Chondrocyte (in vitro differentiated cells): ENCODE data around the gene HECTD1. TPM values are rescaled to one million over a fixed set of nuclear protein-coding genes. Genes with fewer than 3 reads are reported as not detected.
A peak's percentile ranks its signal among the peaks of the same experiment; 100 is the strongest.

Source experiments
- DNase-seq: peaks from one replicate; pipeline ENCODE4 v3.0.0; 2021; ENCODE audit warnings: mixed read lengths, low spot score
- H3K27ac Mint-ChIP-seq: one replicate; pipeline ENCODE4 v1.8.0; 2021; ENCODE audit warnings: mild to moderate bottlenecking, moderate library complexity, mixed read lengths; ENCODE audit not compliant: unreplicated experiment
- H3K27me3 Mint-ChIP-seq: 2 replicates; pipeline ENCODE4 v1.8.0; 2021; ENCODE audit warnings: low read depth, mixed read lengths
- H3K36me3 Mint-ChIP-seq: 2 replicates; pipeline ENCODE4 v1.8.0; 2021; ENCODE audit warnings: low read depth, mixed read lengths
- H3K4me1 Mint-ChIP-seq: 2 replicates; pipeline ENCODE4 v1.8.0; 2021; ENCODE audit warnings: low read depth, mild to moderate bottlenecking, mixed read lengths
- H3K4me3 Mint-ChIP-seq: one replicate; pipeline ENCODE4 v1.8.0; 2021; ENCODE audit warnings: mild to moderate bottlenecking, moderate library complexity, mixed read lengths; ENCODE audit not compliant: unreplicated experiment
- H3K9me3 Mint-ChIP-seq: 2 replicates; pipeline ENCODE4 v1.8.0; 2021; ENCODE audit warnings: low read depth, mixed read lengths
- total RNA-seq: library from RNA; stranded (reverse); gene quantifications from 3 replicates; pipeline ENCODE4 v1.2.1, GENCODE V29; 2021
- TF ChIP-seq, protein P1 (sequence below): fragments of 200-600 bp; sonication (generic); IDR thresholded peaks from 2 replicates; pipeline ENCODE4 v1.5.0; 2021; ENCODE audit warnings: antibody characterized with exemption, mild to moderate bottlenecking, moderate library complexity

HECTD1 gene
- total RNA-seq, 1 donor from 2014 or later, result 142 TPM

DNA sequence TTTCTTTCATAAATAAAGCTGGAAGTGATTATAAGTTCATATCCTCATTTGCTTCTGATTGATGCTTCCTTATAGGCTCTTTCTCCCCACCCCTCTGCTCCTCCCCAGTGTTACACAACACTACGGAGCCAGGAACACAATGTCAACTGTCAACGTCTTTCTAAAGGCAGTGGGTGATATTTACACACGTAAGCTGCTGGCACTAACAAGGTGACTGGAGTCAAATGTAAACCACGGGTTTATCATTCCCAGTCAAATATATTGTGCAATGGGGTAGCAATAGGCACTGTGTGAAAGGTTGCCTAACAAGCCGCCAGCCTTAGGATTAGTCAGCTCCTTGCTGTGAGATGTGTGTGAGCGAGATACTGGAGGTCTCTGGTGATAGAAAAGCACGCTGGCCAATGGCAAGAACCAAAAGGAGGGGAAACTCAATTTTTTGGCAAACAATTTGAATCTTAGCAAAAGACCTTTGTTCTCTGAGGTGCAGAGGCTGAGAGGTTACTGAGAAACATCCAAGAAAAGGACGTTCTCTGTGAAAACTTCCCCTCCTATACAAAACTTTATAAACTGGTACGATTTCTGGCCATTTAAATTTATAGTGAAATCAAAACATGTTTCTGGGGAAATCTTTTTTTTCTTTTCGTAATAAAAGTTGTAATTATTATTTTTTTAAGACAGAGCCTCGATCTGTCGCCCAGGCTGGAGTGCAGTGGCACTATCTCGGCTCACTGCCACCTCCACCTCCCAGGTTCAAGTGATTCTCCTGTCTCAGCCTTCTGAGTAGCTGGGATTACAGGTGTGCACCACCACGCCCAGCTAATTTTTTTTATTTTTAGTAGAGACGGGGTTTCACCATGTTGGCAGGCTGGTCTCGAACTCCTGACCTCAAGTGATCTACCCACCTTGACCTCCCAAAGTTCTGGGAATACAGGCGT is 22.3 kb upstream of the HECTD1 start:
- no peaks in the 10 kb centered on the region for H3K36me3 Mint-ChIP-seq
- H3K9me3 Mint-ChIP-seq, result no peaks in the 10 kb centered on the region
- DNase-seq, result no peak
- TF ChIP-seq, protein P1, sequence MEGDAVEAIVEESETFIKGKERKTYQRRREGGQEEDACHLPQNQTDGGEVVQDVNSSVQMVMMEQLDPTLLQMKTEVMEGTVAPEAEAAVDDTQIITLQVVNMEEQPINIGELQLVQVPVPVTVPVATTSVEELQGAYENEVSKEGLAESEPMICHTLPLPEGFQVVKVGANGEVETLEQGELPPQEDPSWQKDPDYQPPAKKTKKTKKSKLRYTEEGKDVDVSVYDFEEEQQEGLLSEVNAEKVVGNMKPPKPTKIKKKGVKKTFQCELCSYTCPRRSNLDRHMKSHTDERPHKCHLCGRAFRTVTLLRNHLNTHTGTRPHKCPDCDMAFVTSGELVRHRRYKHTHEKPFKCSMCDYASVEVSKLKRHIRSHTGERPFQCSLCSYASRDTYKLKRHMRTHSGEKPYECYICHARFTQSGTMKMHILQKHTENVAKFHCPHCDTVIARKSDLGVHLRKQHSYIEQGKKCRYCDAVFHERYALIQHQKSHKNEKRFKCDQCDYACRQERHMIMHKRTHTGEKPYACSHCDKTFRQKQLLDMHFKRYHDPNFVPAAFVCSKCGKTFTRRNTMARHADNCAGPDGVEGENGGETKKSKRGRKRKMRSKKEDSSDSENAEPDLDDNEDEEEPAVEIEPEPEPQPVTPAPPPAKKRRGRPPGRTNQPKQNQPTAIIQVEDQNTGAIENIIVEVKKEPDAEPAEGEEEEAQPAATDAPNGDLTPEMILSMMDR, result no peak
- peak overlapping the region; percentile 80 for H3K27ac Mint-ChIP-seq
- H3K4me3 Mint-ChIP-seq, result peak overlapping the region; percentile 50
- no peaks in the 10 kb centered on the region for H3K27me3 Mint-ChIP-seq
- H3K4me1 Mint-ChIP-seq, result peaks cover 6% of the 10 kb centered on the region

DNA sequence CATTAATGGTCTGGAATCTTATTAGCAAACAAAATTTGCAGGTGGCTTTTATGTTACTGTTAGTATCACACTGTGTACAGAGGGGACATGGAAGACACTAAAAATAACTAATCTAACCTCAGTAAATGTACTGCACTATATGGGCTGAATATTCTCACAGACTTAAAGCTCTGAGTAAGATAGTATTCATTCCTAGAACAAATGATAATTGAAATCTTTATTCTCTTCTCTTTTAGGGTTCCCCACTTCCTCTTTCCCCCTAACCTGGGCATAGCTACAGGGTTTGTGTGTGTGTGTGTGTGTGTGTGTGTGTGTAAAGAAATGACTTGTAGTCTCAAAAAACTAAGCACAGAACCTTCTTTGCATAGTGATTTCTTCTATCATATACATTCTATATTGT is 21.4 kb upstream of the HECTD1 start:
- TF ChIP-seq, protein P1, result no peak
- Mint-ChIP-seq H3K9me3 (no peaks in the 10 kb centered on the region), H3K4me1 (peaks cover 6% of the 10 kb centered on the region), H3K27ac (no peak overlapping the region), H3K36me3 (no peaks in the 10 kb centered on the region), H3K27me3 (no peaks in the 10 kb centered on the region), H3K4me3 (no peak overlapping the region)
- no peak for DNase-seq

DNA sequence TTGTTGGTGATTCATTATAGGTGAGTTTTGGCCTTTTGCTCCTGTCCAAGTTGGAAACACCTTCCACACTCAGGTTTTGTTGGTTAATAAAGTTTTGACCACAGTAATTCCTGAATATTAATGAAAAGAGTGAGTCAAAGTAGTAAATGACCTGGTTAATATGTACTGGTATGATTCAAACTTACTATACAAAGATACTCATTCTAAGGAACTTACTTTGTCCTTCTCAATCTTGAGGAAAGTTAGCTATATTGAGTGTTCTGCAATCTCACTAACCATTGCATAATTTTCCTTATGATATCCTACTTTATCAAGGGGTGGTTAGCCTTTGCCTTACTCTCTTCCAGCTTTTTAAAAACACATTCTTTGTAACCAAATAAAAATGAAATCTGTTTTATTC is 20.9 kb upstream of the HECTD1 start:
- no peaks in the 10 kb centered on the region for H3K36me3 Mint-ChIP-seq

DNA sequence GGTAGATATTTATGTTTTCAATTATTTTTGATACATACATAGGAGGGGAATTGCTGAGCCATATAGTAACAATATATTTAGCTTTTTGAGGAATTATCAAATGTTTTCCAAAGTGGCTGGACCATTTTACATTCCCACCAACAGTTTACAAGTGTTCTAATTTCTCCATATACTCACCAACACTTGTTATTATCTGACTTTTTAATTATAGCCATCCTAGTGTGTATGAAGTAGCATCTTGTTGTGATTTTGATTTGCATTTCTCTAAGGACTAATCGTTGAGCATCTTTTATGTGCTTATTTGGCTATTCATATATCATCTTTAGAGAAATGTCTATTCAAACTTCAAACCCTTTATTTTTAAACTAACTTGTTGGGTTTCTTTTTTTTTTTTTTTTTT is 17.2 kb upstream of the HECTD1 start:
- DNase-seq, result no peak
- Mint-ChIP-seq H3K4me3 (no peak overlapping the region), H3K9me3 (no peaks in the 10 kb centered on the region), H3K4me1 (peaks cover 3% of the 10 kb centered on the region), H3K27me3 (peaks cover 1% of the 10 kb centered on the region), H3K27ac (no peak overlapping the region), H3K36me3 (no peaks in the 10 kb centered on the region)
- TF ChIP-seq, protein P1, result no peak

More for the DNA sequence above, 20.9 kb upstream of the HECTD1 start:
- TF ChIP-seq, protein P1, result no peak
- H3K27ac Mint-ChIP-seq, result no peak overlapping the region
- H3K4me1 Mint-ChIP-seq, result peaks cover 6% of the 10 kb centered on the region
- H3K4me3 Mint-ChIP-seq, result no peak overlapping the region
- H3K27me3 Mint-ChIP-seq, result no peaks in the 10 kb centered on the region
- no peaks in the 10 kb centered on the region for H3K9me3 Mint-ChIP-seq
- DNase-seq, result no peak

DNA sequence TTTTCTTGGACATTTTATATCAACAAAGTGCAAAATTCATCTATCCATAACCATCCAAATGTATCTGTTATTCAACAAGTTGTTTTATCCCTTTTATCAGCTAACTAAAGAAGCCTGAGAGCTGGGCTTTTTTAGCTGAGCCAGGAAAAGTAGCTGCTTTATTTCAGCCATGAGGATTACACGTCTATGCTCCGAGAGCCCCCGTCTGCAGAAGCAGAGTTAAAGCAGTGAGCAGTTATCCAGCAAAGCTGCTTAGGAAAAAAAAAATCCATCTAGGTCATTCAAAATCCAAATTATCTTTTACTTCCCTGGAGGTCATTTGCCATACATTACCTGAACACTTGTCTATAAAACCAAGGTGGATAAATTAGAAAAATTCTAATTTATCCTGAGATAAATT is 15.7 kb upstream of the HECTD1 start:
- TF ChIP-seq, protein P1, result no peak
- DNase-seq, result no peak
- Mint-ChIP-seq H3K4me1 (no peaks in the 10 kb centered on the region), H3K27me3 (peaks cover 1% of the 10 kb centered on the region), H3K36me3 (no peaks in the 10 kb centered on the region), H3K27ac (no peak overlapping the region), H3K4me3 (no peak overlapping the region), H3K9me3 (no peaks in the 10 kb centered on the region)
